ENCODE results near the gene CACNA2D4. TPM values are rescaled to one million over a fixed set of nuclear protein-coding genes. Genes with fewer than 3 reads are reported as not detected.

The CACNA2D4 gene
- total and polyA plus RNA-seq, 2 experiments from 2014 or later = 0.23 TPM; not detected in 1

DNA sequence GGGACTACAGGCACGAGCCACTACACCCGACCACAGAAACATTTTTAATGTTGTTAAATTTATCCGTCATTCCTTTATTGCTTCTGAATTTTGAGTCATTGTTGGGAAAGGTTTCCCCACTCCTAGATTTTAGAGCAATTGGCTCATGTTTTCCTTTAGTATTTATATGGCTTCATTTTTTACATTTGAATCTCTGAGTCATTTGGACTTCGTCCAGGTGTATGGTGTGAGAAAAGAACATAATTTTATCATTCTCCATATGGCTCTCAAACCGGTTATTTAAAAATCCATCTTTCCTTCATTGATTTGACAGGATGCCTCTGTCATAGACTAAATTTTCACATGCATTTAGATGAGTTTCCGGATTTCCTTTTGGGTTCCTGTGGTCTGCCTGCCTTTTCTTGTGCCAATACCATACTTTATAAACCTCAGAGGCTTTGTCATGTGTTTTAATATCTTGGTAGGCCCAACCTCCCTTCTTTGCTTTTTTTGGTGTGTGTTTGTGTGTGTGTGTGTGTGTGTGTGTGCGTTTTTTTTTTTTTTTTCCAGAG is 67.2 kb downstream of the CACNA2D4 start:
- Histone ChIP-seq H3K9me2 (ENCODE audit: insufficient read depth) (no peaks in the 10 kb centered on the region), H3K79me2 (ENCODE audit: insufficient read depth) (no peaks in the 10 kb centered on the region), H3K27me3 (replicated peaks; ENCODE audit: insufficient read depth) (peaks cover 29% of the 10 kb centered on the region), H4K20me1 (ENCODE audit: insufficient read depth) (no peaks in the 10 kb centered on the region), H3K27ac (no peak overlapping the region), H2AFZ (no peak overlapping the region), H3K4me1 (ENCODE audit: insufficient read depth) (no peaks in the 10 kb centered on the region; the same call in 1 of the 2 replicates), H3K4me3 (no peak overlapping the region), H3K4me2 (ENCODE audit: unreplicated experiment) (no peak overlapping the region), H3F3A (ENCODE audit: insufficient read depth) (peaks cover 10% of the 10 kb centered on the region), H3K36me3 (ENCODE audit: low read depth) (no peaks in the 10 kb centered on the region), H3K9me3 (ENCODE audit: low read depth) (no peaks in the 10 kb centered on the region), H3K9ac (no peak overlapping the region)
- in situ Hi-C loops (cut with MboI) = no loop called here
- peak; percentile 80 for DNase-seq
- no peak for TF ChIP-seq EZH2phosphoT487 (IDR thresholded peaks at IDR 0.05; ENCODE audit: insufficient read depth, low read depth)
- no peak for TF ChIP-seq EZH2 (IDR thresholded peaks at IDR 0.05; ENCODE audit: insufficient read depth, poor library complexity, severe bottlenecking)
- WGBS, 2 experiments (ENCODE audit: low coverage in 1 of 2, low lambda C conversion rate in 2 of 2, missing lambda C conversion rate in 2 of 2) = 2% methylated on average over 7 of the region's 7 CpGs

DNA sequence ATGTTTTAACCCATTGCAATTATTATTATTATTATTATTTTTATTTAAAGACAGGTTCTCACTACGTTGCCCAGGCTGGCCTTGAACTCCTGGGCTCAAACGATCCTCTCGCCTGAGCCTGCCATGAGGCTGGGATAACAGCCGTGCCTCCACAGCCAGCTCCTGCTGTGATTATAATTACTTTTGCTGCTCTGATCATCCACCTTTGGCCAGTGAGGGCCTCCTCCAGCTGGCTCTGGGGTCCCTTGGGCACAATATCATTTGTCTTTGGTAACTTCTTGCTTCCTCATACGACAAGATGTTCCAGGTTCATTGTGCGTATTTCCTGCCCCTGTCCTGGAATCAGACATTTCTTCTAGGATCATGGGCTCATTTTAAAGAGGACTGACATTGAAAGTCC is 69.7 kb downstream of the CACNA2D4 start:
- H3K9ac ChIP-seq = no peak overlapping the region
- peaks cover 47% of the 10 kb centered on the region for H3K27me3 ChIP-seq (replicated peaks; ENCODE audit: insufficient read depth)
- no peaks in the 10 kb centered on the region for H3K9me3 ChIP-seq (ENCODE audit: low read depth)
- no peak for DNase-seq
- H3F3A ChIP-seq (ENCODE audit: insufficient read depth) = peaks cover 10% of the 10 kb centered on the region
- no peaks in the 10 kb centered on the region for H3K36me3 ChIP-seq (ENCODE audit: low read depth)
- H2AFZ ChIP-seq = no peak overlapping the region
- in situ Hi-C loops (cut with MboI) = no loop called here
- H3K27ac ChIP-seq = no peak overlapping the region
- H4K20me1 ChIP-seq (ENCODE audit: insufficient read depth) = no peaks in the 10 kb centered on the region
- no peaks in the 10 kb centered on the region for H3K79me2 ChIP-seq (ENCODE audit: insufficient read depth)
- no peaks in the 10 kb centered on the region for H3K9me2 ChIP-seq (ENCODE audit: insufficient read depth)
- no peak overlapping the region for H3K4me2 ChIP-seq (ENCODE audit: unreplicated experiment)
- TF ChIP-seq EZH2 (IDR thresholded peaks at IDR 0.05; ENCODE audit: insufficient read depth, poor library complexity, severe bottlenecking) (no peak), EZH2phosphoT487 (IDR thresholded peaks at IDR 0.05; ENCODE audit: insufficient read depth, low read depth) (no peak)
- no peaks in the 10 kb centered on the region; the same call in 1 of the 2 replicates for H3K4me1 ChIP-seq (ENCODE audit: insufficient read depth)
- no peak overlapping the region for H3K4me3 ChIP-seq
- 24 to 28% methylated on average over 6 of the region's 6 CpGs for WGBS, 2 experiments (ENCODE audit: low coverage in 1 of 2, low lambda C conversion rate in 2 of 2, missing lambda C conversion rate in 2 of 2)

DNA sequence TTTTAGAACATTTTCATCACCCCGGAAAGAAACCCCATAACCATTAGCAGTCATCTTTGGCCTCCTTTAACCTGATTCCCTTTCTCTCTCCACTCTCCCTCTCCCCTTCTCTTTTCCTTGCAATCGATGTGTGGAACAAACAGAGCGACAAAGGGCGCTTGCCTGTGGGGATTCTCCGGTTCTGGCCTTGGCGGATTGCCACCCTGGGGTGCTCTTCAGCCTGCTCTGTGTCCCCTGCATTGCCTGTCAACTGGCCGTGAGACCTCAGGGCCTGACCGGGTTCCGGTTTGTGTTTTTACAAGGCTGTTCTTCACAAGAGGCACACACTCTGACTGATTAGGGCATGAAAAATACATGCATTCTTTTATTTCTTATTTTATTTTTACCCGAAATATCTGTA is 70.3 kb downstream of the CACNA2D4 start:
- Histone ChIP-seq H4K20me1 (ENCODE audit: insufficient read depth) (no peaks in the 10 kb centered on the region), H3K4me2 (ENCODE audit: unreplicated experiment) (no peak overlapping the region), H2AFZ (no peak overlapping the region), H3F3A (ENCODE audit: insufficient read depth) (peaks cover 10% of the 10 kb centered on the region), H3K9ac (no peak overlapping the region), H3K27ac (no peak overlapping the region), H3K4me1 (ENCODE audit: insufficient read depth) (no peaks in the 10 kb centered on the region; the same call in 1 of the 2 replicates), H3K4me3 (no peak overlapping the region), H3K9me2 (ENCODE audit: insufficient read depth) (no peaks in the 10 kb centered on the region), H3K79me2 (ENCODE audit: insufficient read depth) (no peaks in the 10 kb centered on the region), H3K27me3 (replicated peaks; ENCODE audit: insufficient read depth) (peaks cover 53% of the 10 kb centered on the region), H3K9me3 (ENCODE audit: low read depth) (no peaks in the 10 kb centered on the region), H3K36me3 (ENCODE audit: low read depth) (no peaks in the 10 kb centered on the region)
- DNase-seq = no peak
- in situ Hi-C loops (cut with MboI) = no loop called here
- 61 to 63% methylated on average over 10 of the region's 10 CpGs for WGBS, 2 experiments (ENCODE audit: low coverage in 1 of 2, low lambda C conversion rate in 2 of 2, missing lambda C conversion rate in 2 of 2)
- TF ChIP-seq EZH2phosphoT487 (IDR thresholded peaks at IDR 0.05; ENCODE audit: insufficient read depth, low read depth) (no peak), EZH2 (IDR thresholded peaks at IDR 0.05; ENCODE audit: insufficient read depth, poor library complexity, severe bottlenecking) (no peak)

DNA sequence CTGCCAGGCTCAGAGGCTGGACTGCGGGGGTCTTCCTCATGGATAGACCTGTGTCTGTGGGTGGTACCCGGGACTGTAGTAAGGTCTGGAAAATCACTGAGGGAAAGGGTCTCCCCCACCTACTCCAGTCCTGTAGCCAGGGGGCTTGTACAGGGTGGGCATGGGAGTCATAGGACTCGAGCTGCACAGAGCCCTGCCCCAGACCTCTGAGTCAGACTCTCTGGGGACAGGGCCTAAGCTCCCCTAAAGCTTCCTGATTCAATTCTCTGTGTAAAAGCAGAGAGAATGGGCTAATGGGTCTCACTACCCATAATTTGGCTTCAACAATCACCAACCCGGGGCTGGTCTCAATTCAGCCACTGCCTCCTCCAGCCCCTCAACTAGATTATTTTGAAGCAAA is 71.0 kb downstream of the CACNA2D4 start:
- H3K4me1 ChIP-seq (ENCODE audit: insufficient read depth) = no peaks in the 10 kb centered on the region; the same call in 1 of the 2 replicates
- no peak overlapping the region for H3K4me3 ChIP-seq
- H3K27ac ChIP-seq = no peak overlapping the region
- 38 to 42% methylated on average over 4 of the region's 4 CpGs for WGBS, 2 experiments (ENCODE audit: low coverage in 1 of 2, low lambda C conversion rate in 2 of 2, missing lambda C conversion rate in 2 of 2)
- H3K27me3 ChIP-seq (replicated peaks; ENCODE audit: insufficient read depth) = peaks cover 57% of the 10 kb centered on the region
- TF ChIP-seq EZH2phosphoT487 (IDR thresholded peaks at IDR 0.05; ENCODE audit: insufficient read depth, low read depth) = no peak
- peaks cover 10% of the 10 kb centered on the region for H3F3A ChIP-seq (ENCODE audit: insufficient read depth)
- no peaks in the 10 kb centered on the region for H3K9me3 ChIP-seq (ENCODE audit: low read depth)
- in situ Hi-C loops (cut with MboI) = no loop called here
- H3K79me2 ChIP-seq (ENCODE audit: insufficient read depth) = no peaks in the 10 kb centered on the region
- no peak overlapping the region for H3K9ac ChIP-seq
- no peak overlapping the region for H2AFZ ChIP-seq
- no peaks in the 10 kb centered on the region for H3K9me2 ChIP-seq (ENCODE audit: insufficient read depth)
- no peaks in the 10 kb centered on the region for H4K20me1 ChIP-seq (ENCODE audit: insufficient read depth)
- no peak overlapping the region for H3K4me2 ChIP-seq (ENCODE audit: unreplicated experiment)
- no peak for DNase-seq
- H3K36me3 ChIP-seq (ENCODE audit: low read depth) = no peaks in the 10 kb centered on the region
